Measurements from ENCODE around the gene LRRN4CL. TPM values are rescaled to one million over a fixed set of nuclear protein-coding genes. Genes with fewer than 3 reads are reported as not detected.

The LRRN4CL gene
- total RNA-seq, 1 experiment from 2014 or later, result 0.42 TPM

DNA sequence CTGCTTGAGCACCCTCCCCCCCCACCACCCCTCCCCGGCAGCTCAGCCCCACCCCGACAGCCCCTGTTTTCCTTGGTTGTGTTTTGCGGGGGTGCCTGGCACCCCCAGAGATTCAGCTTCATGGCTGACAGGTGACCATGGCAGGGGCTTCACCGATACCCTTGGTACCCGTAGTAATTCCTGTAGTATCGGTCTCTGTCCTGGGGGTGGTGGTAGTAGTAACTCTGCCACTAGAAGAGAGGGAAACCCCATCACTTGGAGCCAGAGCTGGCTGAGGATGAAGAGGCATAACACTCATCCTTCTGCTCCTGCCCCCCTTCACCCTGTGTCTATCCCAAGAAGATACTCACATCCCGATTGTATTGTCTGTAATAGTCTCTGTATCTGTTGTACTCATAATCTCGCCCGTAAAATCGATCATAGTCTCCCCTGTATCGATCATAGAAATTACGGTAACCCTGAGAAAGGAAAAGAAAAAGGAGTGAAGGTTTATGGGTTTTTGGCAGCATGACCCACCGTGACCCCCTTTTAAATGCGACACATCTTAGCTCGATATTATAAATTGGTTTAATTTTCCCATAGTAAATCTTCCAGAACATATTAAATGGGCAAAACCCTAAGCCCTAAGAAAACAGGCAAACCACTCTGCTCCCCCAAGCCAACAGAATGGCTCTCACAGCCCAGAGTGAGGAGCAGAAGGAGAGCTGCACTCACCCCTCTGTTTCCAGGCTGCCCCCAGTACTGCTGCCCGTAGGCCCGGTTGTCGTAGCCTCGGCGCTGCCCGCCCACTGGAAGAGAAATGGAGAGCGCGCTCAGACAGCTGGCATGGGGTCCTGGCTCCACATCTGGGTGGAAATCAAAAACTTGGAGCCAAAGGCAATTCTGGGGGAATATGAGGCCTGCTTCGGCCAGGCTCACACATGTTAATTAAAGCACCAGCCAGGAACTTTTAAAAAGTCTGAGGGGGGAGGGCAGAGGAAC is 26.1 kb upstream of the LRRN4CL start:
- no peaks in the 10 kb centered on the region for H3K27me3 Mint-ChIP-seq (ENCODE audit: insufficient read depth, unreplicated experiment)
- no TSS peak for BruUV-seq (replicated peaks)
- DNase-seq (ENCODE audit: unreplicated experiment), result no peak
- H3K4me1 Mint-ChIP-seq (ENCODE audit: insufficient read depth, unreplicated experiment), result peaks cover 15% of the 10 kb centered on the region
- ChIA-PET POLR2A (interaction anchor here (1.7 to 15.7 kb wide), 2 partner anchors 10 to 11 kb away, joined by 5 to 197 read pairs; partner anchors contain the start of genes HNRNPUL2 and TTC9C), CTCF (interaction anchor here (0.6 to 1.7 kb wide), 6 partner anchors 15 to 72 kb away, joined by 3 to 5 read pairs (median 4); partner anchors contain the start of gene TMEM179B)
- H3K4me3 Mint-ChIP-seq (ENCODE audit: unreplicated experiment), result no peak overlapping the region
- intact Hi-C loops (cut with micrococcal nuclease), result no loop called here
- no peak overlapping the region for H3K27ac Mint-ChIP-seq (ENCODE audit: low read depth, unreplicated experiment)
- TF ChIP-seq, protein P1, sequence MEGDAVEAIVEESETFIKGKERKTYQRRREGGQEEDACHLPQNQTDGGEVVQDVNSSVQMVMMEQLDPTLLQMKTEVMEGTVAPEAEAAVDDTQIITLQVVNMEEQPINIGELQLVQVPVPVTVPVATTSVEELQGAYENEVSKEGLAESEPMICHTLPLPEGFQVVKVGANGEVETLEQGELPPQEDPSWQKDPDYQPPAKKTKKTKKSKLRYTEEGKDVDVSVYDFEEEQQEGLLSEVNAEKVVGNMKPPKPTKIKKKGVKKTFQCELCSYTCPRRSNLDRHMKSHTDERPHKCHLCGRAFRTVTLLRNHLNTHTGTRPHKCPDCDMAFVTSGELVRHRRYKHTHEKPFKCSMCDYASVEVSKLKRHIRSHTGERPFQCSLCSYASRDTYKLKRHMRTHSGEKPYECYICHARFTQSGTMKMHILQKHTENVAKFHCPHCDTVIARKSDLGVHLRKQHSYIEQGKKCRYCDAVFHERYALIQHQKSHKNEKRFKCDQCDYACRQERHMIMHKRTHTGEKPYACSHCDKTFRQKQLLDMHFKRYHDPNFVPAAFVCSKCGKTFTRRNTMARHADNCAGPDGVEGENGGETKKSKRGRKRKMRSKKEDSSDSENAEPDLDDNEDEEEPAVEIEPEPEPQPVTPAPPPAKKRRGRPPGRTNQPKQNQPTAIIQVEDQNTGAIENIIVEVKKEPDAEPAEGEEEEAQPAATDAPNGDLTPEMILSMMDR (IDR thresholded peaks at IDR 0.05; ENCODE audit: unreplicated experiment), result no peak
- H3K9me3 Mint-ChIP-seq (ENCODE audit: unreplicated experiment), result no peaks in the 10 kb centered on the region
- peaks cover 78% of the 10 kb centered on the region for H3K36me3 Mint-ChIP-seq (ENCODE audit: insufficient read depth, unreplicated experiment)

DNA sequence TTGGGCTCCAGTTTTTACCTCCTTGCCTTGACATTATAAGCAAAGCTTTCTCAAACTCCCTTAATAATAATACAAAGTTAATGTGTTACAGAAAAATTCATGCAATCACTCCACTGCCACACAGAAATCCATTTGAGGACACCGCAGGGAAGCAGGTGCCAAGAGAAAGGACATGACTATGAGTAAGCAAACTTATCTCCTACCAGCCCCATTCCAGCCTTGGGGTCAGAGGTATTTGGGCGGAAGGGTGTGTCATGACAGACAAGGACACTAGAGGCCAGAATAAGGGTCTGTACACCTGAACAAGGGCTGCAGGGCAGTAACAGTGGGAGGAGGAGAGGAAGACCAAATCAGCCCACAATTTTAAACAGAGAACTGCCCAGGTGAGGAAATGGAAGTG is 24.0 kb upstream of the LRRN4CL start:
- H3K36me3 Mint-ChIP-seq (ENCODE audit: insufficient read depth, unreplicated experiment), result peaks cover 72% of the 10 kb centered on the region
- CTCF ChIA-PET, result interaction anchor here (0.7 to 0.8 kb wide), 3 partner anchors 24 to 180 kb away, joined by 3 to 4 read pairs (median 3); partner anchors contain the start of gene LRRN4CL
- intact Hi-C loops (cut with micrococcal nuclease), result no loop called here

DNA sequence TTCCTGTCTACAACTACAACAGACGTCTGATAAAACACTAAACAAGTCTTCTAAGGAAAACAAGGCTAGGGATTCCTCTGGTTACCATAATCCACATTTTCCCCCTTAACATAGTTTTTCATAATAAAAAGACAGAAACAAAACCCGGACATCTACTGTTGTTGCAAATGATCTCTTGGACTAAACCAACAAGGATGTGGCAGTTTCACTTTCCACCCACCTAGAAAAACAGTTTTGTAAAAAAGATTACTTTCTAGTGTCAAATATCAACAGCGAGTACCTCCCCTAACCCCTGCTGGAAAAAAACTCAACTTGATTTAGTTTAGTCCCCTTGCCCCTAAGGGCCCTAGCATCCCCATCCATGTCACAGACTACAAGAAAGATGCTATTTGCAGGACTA is 23.5 kb upstream of the LRRN4CL start:
- ChIA-PET POLR2A (interaction anchor here (15.7 kb wide), 1 partner anchor 13 kb away, joined by 197 read pairs; the partner anchor contains the start of genes HNRNPUL2 and TTC9C), CTCF (interaction anchor here (0.8 kb wide), 1 partner anchor 181 kb away, joined by 4 read pairs; no protein-coding TSS in a partner anchor)
- Mint-ChIP-seq H3K27ac (ENCODE audit: low read depth, unreplicated experiment) (no peak overlapping the region), H3K4me1 (ENCODE audit: insufficient read depth, unreplicated experiment) (peaks cover 17% of the 10 kb centered on the region), H3K27me3 (ENCODE audit: insufficient read depth, unreplicated experiment) (no peaks in the 10 kb centered on the region), H3K9me3 (ENCODE audit: unreplicated experiment) (no peaks in the 10 kb centered on the region), H3K4me3 (ENCODE audit: unreplicated experiment) (no peak overlapping the region), H3K36me3 (ENCODE audit: insufficient read depth, unreplicated experiment) (peaks cover 67% of the 10 kb centered on the region)
- no peak for DNase-seq (ENCODE audit: unreplicated experiment)
- TF ChIP-seq, protein P1 (IDR thresholded peaks at IDR 0.05; ENCODE audit: unreplicated experiment), result no peak
- TSS peak; percentile 36 for BruUV-seq (replicated peaks)
- intact Hi-C loops (cut with micrococcal nuclease), result no loop called here

More for the DNA sequence above, 24.0 kb upstream of the LRRN4CL start:
- TF ChIP-seq, protein P1 (IDR thresholded peaks at IDR 0.05; ENCODE audit: unreplicated experiment), result no peak
- no TSS peak for BruUV-seq (replicated peaks)
- H3K27me3 Mint-ChIP-seq (ENCODE audit: insufficient read depth, unreplicated experiment), result no peaks in the 10 kb centered on the region
- no peak overlapping the region for H3K27ac Mint-ChIP-seq (ENCODE audit: low read depth, unreplicated experiment)
- peaks cover 21% of the 10 kb centered on the region for H3K4me1 Mint-ChIP-seq (ENCODE audit: insufficient read depth, unreplicated experiment)
- no peaks in the 10 kb centered on the region for H3K9me3 Mint-ChIP-seq (ENCODE audit: unreplicated experiment)
- no peak for DNase-seq (ENCODE audit: unreplicated experiment)
- POLR2A ChIA-PET, result interaction anchor here (0.9 to 15.7 kb wide), 2 partner anchors 13 to 40 kb away, joined by 3 to 197 read pairs; partner anchors contain the start of genes HNRNPUL2 and TTC9C
- no peak overlapping the region for H3K4me3 Mint-ChIP-seq (ENCODE audit: unreplicated experiment)

DNA sequence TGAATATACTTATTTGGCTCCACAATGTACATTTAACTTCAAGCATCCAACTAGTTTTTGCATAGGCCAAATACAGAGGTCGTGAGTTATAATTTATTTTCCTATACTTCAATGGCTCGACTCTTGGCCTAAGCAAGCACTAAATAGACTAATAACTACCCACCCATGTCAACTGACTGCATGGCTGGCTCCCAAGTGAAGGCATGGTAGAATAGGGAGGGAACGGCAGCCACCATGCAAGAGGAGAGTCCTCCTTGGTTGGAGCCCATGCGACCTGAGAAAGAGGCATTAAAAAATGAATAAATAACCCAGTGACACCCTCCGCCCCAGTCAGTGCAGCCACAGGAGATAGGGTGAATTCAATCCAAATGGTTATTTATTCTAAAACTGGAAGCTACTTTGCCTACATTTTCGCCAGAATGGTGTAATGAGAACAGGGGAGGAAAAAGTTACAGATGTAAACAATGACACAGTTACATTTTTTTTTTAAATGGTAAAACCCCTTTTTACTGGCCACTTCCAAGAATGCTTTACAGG is 23.0 kb upstream of the LRRN4CL start:
- ChIA-PET POLR2A (interaction anchor here (15.7 kb wide), 1 partner anchor 14 kb away, joined by 197 read pairs; the partner anchor contains the start of genes HNRNPUL2 and TTC9C), CTCF (interaction anchor here (0.7 kb wide), 1 partner anchor 39 kb away, joined by 4 read pairs; no protein-coding TSS in a partner anchor)
- Mint-ChIP-seq H3K27me3 (ENCODE audit: insufficient read depth, unreplicated experiment) (no peaks in the 10 kb centered on the region), H3K27ac (ENCODE audit: low read depth, unreplicated experiment) (no peak overlapping the region), H3K9me3 (ENCODE audit: unreplicated experiment) (no peaks in the 10 kb centered on the region), H3K4me1 (ENCODE audit: insufficient read depth, unreplicated experiment) (peaks cover 16% of the 10 kb centered on the region), H3K4me3 (ENCODE audit: unreplicated experiment) (no peak overlapping the region), H3K36me3 (ENCODE audit: insufficient read depth, unreplicated experiment) (peaks cover 62% of the 10 kb centered on the region)
- no TSS peak for BruUV-seq (replicated peaks)
- TF ChIP-seq, protein P1 (IDR thresholded peaks at IDR 0.05; ENCODE audit: unreplicated experiment), result no peak
- DNase-seq (ENCODE audit: unreplicated experiment), result no peak
- intact Hi-C loops (cut with micrococcal nuclease), result no loop called here

Measured in MCF 10A (cell line).